ENCODE measurements around the gene ROR2. TPM values are rescaled to one million over a fixed set of nuclear protein-coding genes. Genes with fewer than 3 reads are reported as not detected.
A peak's percentile ranks its signal among the peaks of the same experiment; 100 is the strongest.

ROR2 gene
- total and polyA plus RNA-seq, 3 experiments from 2014 or later: 2.0 TPM; not detected in 2

- Histone ChIP-seq H3K9me3 (ENCODE audit: low read length) (no peaks in the 10 kb centered on the region), H3K4me1 (ENCODE audit: insufficient read depth, low read length) (no peaks in the 10 kb centered on the region), H3K36me3 (ENCODE audit: insufficient read depth, low read length) (no peaks in the 10 kb centered on the region), H3K4me3 (ENCODE audit: low read length) (no peak overlapping the region), H3K27me3 (ENCODE audit: insufficient read depth, low read length, poor library complexity, severe bottlenecking) (no peaks in the 10 kb centered on the region), H3K27ac (ENCODE audit: low read depth, low read length) (no peak overlapping the region)
- Mint-ChIP-seq H3K27ac (no peak overlapping the region), H3K4me1 (peaks cover 7 to 9% (median 7%) of the 10 kb centered on the region in 3 donors), H3K4me3 (no peak overlapping the region), H3K9me3 (peaks cover 3 to 20% (median 9%) of the 10 kb centered on the region in 5 donors), H3K27me3 (peaks cover 4 to 9% of the 10 kb centered on the region in 2 donors), H3K36me3 (peaks cover 0 to 15% (median 0%) of the 10 kb centered on the region in 3 donors)
- POLR2A ChIA-PET: no interaction called here
- no peak for DNase-seq
- CTCF ChIA-PET: no interaction called here
These were observed 159.1 kb downstream of the ROR2 start for GRCh38 chr9:91790917-91791316.

- Mint-ChIP-seq H3K4me3 (no peak overlapping the region), H3K9me3 (peaks cover 3 to 12% (median 9%) of the 10 kb centered on the region in 5 donors), H3K27ac (no peak overlapping the region), H3K27me3 (peaks cover 6 to 16% of the 10 kb centered on the region in 2 donors), H3K4me1 (peaks cover 0 to 10% (median 4%) of the 10 kb centered on the region in 3 donors), H3K36me3 (peaks cover 0 to 18% (median 0%) of the 10 kb centered on the region in 3 donors)
- H3K9me3 ChIP-seq (ENCODE audit: low read length): no peaks in the 10 kb centered on the region
- POLR2A ChIA-PET: no interaction called here
- no peaks in the 10 kb centered on the region for H3K36me3 ChIP-seq (ENCODE audit: insufficient read depth, low read length)
- no peak for DNase-seq
- no peaks in the 10 kb centered on the region for H3K27me3 ChIP-seq (ENCODE audit: insufficient read depth, low read length, poor library complexity, severe bottlenecking)
- CTCF ChIA-PET: interaction anchor here (0.7 kb wide), 1 partner anchor 249 kb away, joined by 3 read pairs; no protein-coding TSS in a partner anchor
- no peak overlapping the region for H3K4me3 ChIP-seq (ENCODE audit: low read length)
- H3K27ac ChIP-seq (ENCODE audit: low read depth, low read length): no peak overlapping the region
- H3K4me1 ChIP-seq (ENCODE audit: insufficient read depth, low read length): no peaks in the 10 kb centered on the region
These were observed 160.1 kb downstream of the ROR2 start for GRCh38 chr9:91789941-91790340.

DNA sequence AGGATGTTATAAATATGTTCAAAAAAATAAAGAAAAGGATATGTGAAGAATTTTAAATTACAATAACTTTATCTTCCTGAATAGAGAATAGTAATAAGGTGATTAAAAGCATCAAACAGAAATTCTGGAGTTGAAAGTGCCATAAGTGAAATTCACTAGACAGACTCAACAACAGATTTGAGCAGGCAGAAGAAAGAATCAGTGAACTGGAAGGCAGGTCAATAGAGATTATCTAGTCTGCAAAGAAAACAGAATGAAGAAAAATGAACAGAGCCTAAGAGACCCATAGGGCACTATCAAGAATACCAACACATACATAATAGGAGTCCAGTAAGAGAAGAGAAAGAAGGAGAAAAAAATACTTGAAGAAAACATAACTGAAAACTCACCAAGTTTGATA, 162.1 kb downstream of the ROR2 start:
- Mint-ChIP-seq H3K36me3 (peaks cover 0 to 22% (median 0%) of the 10 kb centered on the region in 3 donors), H3K27me3 (peaks cover 9 to 28% of the 10 kb centered on the region in 2 donors), H3K4me1 (peaks cover 15 to 23% (median 22%) of the 10 kb centered on the region in 3 donors), H3K9me3 (peaks cover 3 to 12% (median 9%) of the 10 kb centered on the region in 5 donors), H3K27ac (no peak overlapping the region), H3K4me3 (no peak overlapping the region)
- no peaks in the 10 kb centered on the region for H3K27me3 ChIP-seq (ENCODE audit: insufficient read depth, low read length, poor library complexity, severe bottlenecking)
- no peak overlapping the region for H3K4me3 ChIP-seq (ENCODE audit: low read length)
- no peaks in the 10 kb centered on the region for H3K36me3 ChIP-seq (ENCODE audit: insufficient read depth, low read length)
- DNase-seq: no peak
- ChIA-PET CTCF (no interaction called here), POLR2A (no interaction called here)
- peaks cover under 1% of the 10 kb centered on the region for H3K4me1 ChIP-seq (ENCODE audit: insufficient read depth, low read length)
- no peak overlapping the region for H3K27ac ChIP-seq (ENCODE audit: low read depth, low read length)
- H3K9me3 ChIP-seq (ENCODE audit: low read length): no peaks in the 10 kb centered on the region

GRCh38 chr9:91786132-91786896, 163.7 kb downstream of the ROR2 start:
- no peak overlapping the region for H3K27ac ChIP-seq (ENCODE audit: low read depth, low read length)
- Mint-ChIP-seq H3K4me3 (no peak overlapping the region), H3K36me3 (peaks cover 0 to 22% (median 0%) of the 10 kb centered on the region in 3 donors), H3K4me1 (peaks cover 23 to 27% (median 26%) of the 10 kb centered on the region in 3 donors), H3K9me3 (peaks cover 3 to 12% (median 9%) of the 10 kb centered on the region in 5 donors), H3K27ac (peak overlapping the region in 2 of 8 donors; percentile 33 to 70), H3K27me3 (peaks cover 9 to 28% of the 10 kb centered on the region in 2 donors)
- H3K27me3 ChIP-seq (ENCODE audit: insufficient read depth, low read length, poor library complexity, severe bottlenecking): no peaks in the 10 kb centered on the region
- no peak for DNase-seq
- no peak overlapping the region for H3K4me3 ChIP-seq (ENCODE audit: low read length)
- POLR2A ChIA-PET: no interaction called here
- peaks cover 6% of the 10 kb centered on the region for H3K4me1 ChIP-seq (ENCODE audit: insufficient read depth, low read length)
- no peaks in the 10 kb centered on the region for H3K9me3 ChIP-seq (ENCODE audit: low read length)
- H3K36me3 ChIP-seq (ENCODE audit: insufficient read depth, low read length): no peaks in the 10 kb centered on the region
- CTCF ChIA-PET: interaction anchor here (1.3 kb wide), 1 partner anchor 9 kb away, joined by 3 read pairs; no protein-coding TSS in a partner anchor

DNA sequence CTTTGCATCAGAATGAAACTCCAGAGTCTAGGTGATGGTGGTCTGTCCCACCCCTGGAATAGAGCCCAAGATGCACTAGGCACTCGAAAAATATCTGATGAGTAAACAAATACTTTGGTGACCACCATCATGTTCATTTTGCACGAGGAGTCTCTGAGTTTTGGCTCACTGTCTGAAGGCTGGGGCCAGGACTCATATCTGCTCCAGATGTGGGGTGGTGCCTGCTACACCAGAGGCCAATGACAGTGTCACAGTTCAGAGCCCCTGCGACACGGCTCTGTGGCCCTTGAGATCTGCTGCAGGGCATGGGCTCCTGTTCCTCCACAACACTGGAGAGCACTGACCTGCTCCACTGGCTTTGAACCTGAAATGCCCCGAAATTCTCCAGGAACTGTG, 164.6 kb downstream of the ROR2 start:
- POLR2A ChIA-PET: no interaction called here
- H3K36me3 Mint-ChIP-seq: peaks cover 0 to 22% (median 0%) of the 10 kb centered on the region in 3 donors
- peaks cover 9 to 28% of the 10 kb centered on the region in 2 donors for H3K27me3 Mint-ChIP-seq
- peaks cover 23 to 27% (median 26%) of the 10 kb centered on the region in 3 donors for H3K4me1 Mint-ChIP-seq
- Histone ChIP-seq H3K9me3 (ENCODE audit: low read length) (no peaks in the 10 kb centered on the region), H3K36me3 (ENCODE audit: insufficient read depth, low read length) (no peaks in the 10 kb centered on the region), H3K4me3 (ENCODE audit: low read length) (no peak overlapping the region), H3K4me1 (ENCODE audit: insufficient read depth, low read length) (peaks cover 6% of the 10 kb centered on the region), H3K27me3 (ENCODE audit: insufficient read depth, low read length, poor library complexity, severe bottlenecking) (no peaks in the 10 kb centered on the region), H3K27ac (ENCODE audit: low read depth, low read length) (no peak overlapping the region)
- no peak for DNase-seq
- peak overlapping the region in 1 of 8 donors; percentile 2 for H3K27ac Mint-ChIP-seq
- H3K4me3 Mint-ChIP-seq: no peak overlapping the region
- H3K9me3 Mint-ChIP-seq: peaks cover 3 to 12% (median 9%) of the 10 kb centered on the region in 5 donors
- CTCF ChIA-PET: no interaction called here

DNA sequence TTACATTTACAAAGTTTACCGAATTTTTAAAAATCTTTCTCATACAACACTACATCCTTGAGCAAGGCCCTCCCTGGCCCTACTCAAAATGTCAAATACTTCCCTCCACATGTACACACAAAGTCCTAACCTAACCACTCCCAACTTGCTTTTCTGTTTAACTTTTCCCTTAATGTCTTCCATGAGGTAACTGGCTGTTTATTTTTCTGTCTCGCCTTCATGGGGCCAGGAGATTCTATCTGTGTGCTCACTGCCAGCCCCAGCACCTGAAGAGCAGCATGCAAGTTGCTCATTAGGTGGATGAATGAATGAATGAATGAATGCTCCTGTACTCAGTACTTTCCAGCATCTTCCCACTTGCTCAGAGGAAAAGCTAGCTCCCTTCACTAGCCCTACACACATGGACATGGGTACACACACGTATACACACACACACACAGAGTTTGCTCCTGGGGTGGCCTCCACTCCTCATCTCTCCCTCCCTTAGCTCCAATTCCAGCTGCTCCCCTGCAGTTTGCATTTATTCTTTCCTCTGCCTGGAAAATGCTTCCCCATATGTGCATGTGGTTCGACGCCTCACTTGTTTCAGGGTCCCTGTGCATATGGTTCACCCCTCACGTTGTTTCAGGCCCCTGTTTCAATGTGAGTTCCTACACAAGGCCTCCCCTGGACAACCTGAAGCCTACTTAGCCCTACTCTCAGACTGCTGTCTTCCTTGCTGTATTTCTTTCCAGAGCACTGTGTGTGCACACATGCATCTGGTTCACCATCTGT, 165.2 kb downstream of the ROR2 start:
- H3K4me3 ChIP-seq (ENCODE audit: low read length): no peak overlapping the region
- H3K27ac Mint-ChIP-seq: peak overlapping the region in 3 of 8 donors; percentile 4 to 25 (median 19)
- H3K27me3 Mint-ChIP-seq: peaks cover 9 to 28% of the 10 kb centered on the region in 2 donors
- ChIA-PET CTCF (no interaction called here), POLR2A (no interaction called here)
- H3K4me3 Mint-ChIP-seq: no peak overlapping the region
- H3K9me3 Mint-ChIP-seq: peaks cover 3 to 12% (median 9%) of the 10 kb centered on the region in 5 donors
- peaks cover 23 to 27% (median 26%) of the 10 kb centered on the region in 3 donors for H3K4me1 Mint-ChIP-seq
- H3K27ac ChIP-seq (ENCODE audit: low read depth, low read length): no peak overlapping the region
- no peaks in the 10 kb centered on the region for H3K27me3 ChIP-seq (ENCODE audit: insufficient read depth, low read length, poor library complexity, severe bottlenecking)
- H3K36me3 Mint-ChIP-seq: peaks cover 0 to 22% (median 0%) of the 10 kb centered on the region in 3 donors
- no peaks in the 10 kb centered on the region for H3K9me3 ChIP-seq (ENCODE audit: low read length)
- H3K4me1 ChIP-seq (ENCODE audit: insufficient read depth, low read length): peaks cover 6% of the 10 kb centered on the region
- no peaks in the 10 kb centered on the region for H3K36me3 ChIP-seq (ENCODE audit: insufficient read depth, low read length)
- no peak for DNase-seq

DNA sequence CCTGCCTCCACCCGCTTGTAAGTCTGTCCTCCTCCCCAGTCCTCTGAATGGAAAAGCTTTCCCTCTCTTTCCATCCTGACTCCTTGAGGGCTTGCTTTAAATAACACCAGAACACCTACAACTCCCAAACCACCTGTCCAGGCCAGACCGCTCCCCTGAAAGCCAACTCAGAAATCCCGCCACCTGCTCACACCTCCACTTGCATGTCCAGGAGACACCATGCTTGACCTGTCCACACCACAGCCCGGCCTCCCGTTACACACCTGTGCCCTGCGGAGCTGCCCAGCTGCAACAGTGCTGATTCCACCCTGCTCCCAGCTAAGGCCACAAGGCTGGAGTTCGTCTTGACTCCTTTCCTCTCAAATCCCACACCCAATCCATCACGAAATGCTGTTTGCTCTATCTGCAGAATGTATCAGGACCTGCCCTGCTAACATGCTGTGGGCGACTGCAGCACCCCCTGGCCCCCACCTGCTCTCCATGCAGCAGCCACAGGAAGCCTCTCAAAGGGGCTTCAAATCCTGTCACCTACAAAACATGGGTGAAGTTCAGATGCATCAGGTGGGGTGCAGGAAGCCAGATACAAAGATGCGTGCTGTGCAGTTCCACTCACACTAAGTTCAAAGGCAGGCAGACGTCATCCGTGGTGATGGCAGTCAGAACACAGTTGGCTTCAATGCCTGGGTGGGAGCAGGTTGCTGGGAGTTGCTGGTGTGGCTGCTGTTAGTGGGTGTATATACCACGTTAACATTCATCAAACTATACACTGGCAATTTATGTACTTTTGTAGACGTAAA, 166.0 kb downstream of the ROR2 start:
- Histone ChIP-seq H3K27ac (ENCODE audit: low read depth, low read length) (no peak overlapping the region), H3K4me1 (ENCODE audit: insufficient read depth, low read length) (peaks cover 6% of the 10 kb centered on the region), H3K9me3 (ENCODE audit: low read length) (no peaks in the 10 kb centered on the region), H3K27me3 (ENCODE audit: insufficient read depth, low read length, poor library complexity, severe bottlenecking) (no peaks in the 10 kb centered on the region), H3K36me3 (ENCODE audit: insufficient read depth, low read length) (no peaks in the 10 kb centered on the region), H3K4me3 (ENCODE audit: low read length) (no peak overlapping the region)
- Mint-ChIP-seq H3K36me3 (peaks cover 0 to 22% (median 0%) of the 10 kb centered on the region in 3 donors), H3K27me3 (peaks cover 9 to 28% of the 10 kb centered on the region in 2 donors), H3K4me3 (no peak overlapping the region), H3K27ac (peak overlapping the region in 2 of 8 donors; percentile 62 to 68), H3K9me3 (peaks cover 3 to 12% (median 9%) of the 10 kb centered on the region in 5 donors), H3K4me1 (peaks cover 23 to 27% (median 26%) of the 10 kb centered on the region in 3 donors)
- ChIA-PET POLR2A (no interaction called here), CTCF (no interaction called here)
- peak in 2 of 5 donors; percentile 40 to 45 for DNase-seq

Measured in CD8-positive, alpha-beta memory T cell (primary cell).